ENCODE results near the gene ZDHHC7. TPM values are rescaled to one million over a fixed set of nuclear protein-coding genes. Genes with fewer than 3 reads are reported as not detected.
A peak's percentile ranks its signal among the peaks of the same experiment; 100 is the strongest.

The ZDHHC7 gene
- total and polyA plus RNA-seq, 9 donors = 23.9 to 54.5 (median 32.7) TPM

GRCh38 chr16:84933774-84934631, 77.3 kb downstream of the ZDHHC7 start:
- no peaks in the 10 kb centered on the region for H3K27me3 ChIP-seq
- peak; percentile 13 for TF ChIP-seq EP300 (IDR thresholded peaks at IDR 0.05)
- TF ChIP-seq POLR2A (IDR thresholded peaks at IDR 0.05) = no peak
- TF ChIP-seq CTCF (IDR thresholded peaks at IDR 0.05) = no peak
- H3K4me3 ChIP-seq = no peak overlapping the region
- peak; percentile 83 to 91 (median 86) for DNase-seq
- 26 to 29% (median 26%) methylated on average over 28 to 29 of the region's 29 CpGs for WGBS, 3 donors
- H3K9me3 ChIP-seq = no peaks in the 10 kb centered on the region
- no peaks in the 10 kb centered on the region for H3K36me3 ChIP-seq
- H3K27ac ChIP-seq = peak overlapping the region; percentile 64 to 67
- intact Hi-C loops (cut with DNase I) = no loop called here
- H3K4me1 ChIP-seq (ENCODE audit: insufficient read depth) = peaks cover 19% of the 10 kb centered on the region

- intact Hi-C loops (cut with DNase I) = no loop called here
These were observed 78.7 kb downstream of the ZDHHC7 start for GRCh38 chr16:84932681-84933080.

GRCh38 chr16:84931506-84931905, 79.8 kb downstream of the ZDHHC7 start:
- 95 to 98% (median 95%) methylated on average over 8 of the region's 8 CpGs for WGBS, 3 donors
- Histone ChIP-seq H3K4me1 (ENCODE audit: insufficient read depth) (peaks cover 36% of the 10 kb centered on the region), H3K36me3 (no peaks in the 10 kb centered on the region), H3K4me3 (no peak overlapping the region), H3K27ac (no peak overlapping the region), H3K9me3 (no peaks in the 10 kb centered on the region), H3K27me3 (no peaks in the 10 kb centered on the region)
- DNase-seq = peak in 1 of 5 donors; percentile 12
- no peak for TF ChIP-seq EP300 (IDR thresholded peaks at IDR 0.05)
- TF ChIP-seq POLR2A (IDR thresholded peaks at IDR 0.05) = no peak
- no peak for TF ChIP-seq CTCF (IDR thresholded peaks at IDR 0.05)
- intact Hi-C loops (cut with DNase I) = no loop called here

More at GRCh38 chr16:84932681-84933080, 78.7 kb downstream of the ZDHHC7 start:
- no peaks in the 10 kb centered on the region for H3K9me3 ChIP-seq
- TF ChIP-seq POLR2A (IDR thresholded peaks at IDR 0.05) = no peak
- no peak for TF ChIP-seq CTCF (IDR thresholded peaks at IDR 0.05)
- no peak for TF ChIP-seq EP300 (IDR thresholded peaks at IDR 0.05)
- peak overlapping the region in 1 of 2 donors; percentile 67 for H3K27ac ChIP-seq
- H3K4me3 ChIP-seq = no peak overlapping the region
- H3K27me3 ChIP-seq = no peaks in the 10 kb centered on the region
- H3K4me1 ChIP-seq (ENCODE audit: insufficient read depth) = peaks cover 29% of the 10 kb centered on the region
- DNase-seq = no peak
- no peaks in the 10 kb centered on the region for H3K36me3 ChIP-seq
- WGBS, 3 donors = 84 to 89% (median 87%) methylated on average over 5 of the region's 5 CpGs

GRCh38 chr16:84931107-84931494, 80.2 kb downstream of the ZDHHC7 start:
- H3K27me3 ChIP-seq = no peaks in the 10 kb centered on the region
- H3K9me3 ChIP-seq = no peaks in the 10 kb centered on the region
- H3K27ac ChIP-seq = no peak overlapping the region
- H3K4me1 ChIP-seq (ENCODE audit: insufficient read depth) = peaks cover 36% of the 10 kb centered on the region
- intact Hi-C loops (cut with DNase I) = no loop called here
- 92 to 98% (median 93%) methylated on average over 4 of the region's 4 CpGs for WGBS, 3 donors
- H3K4me3 ChIP-seq = no peak overlapping the region
- no peak for DNase-seq
- no peak for TF ChIP-seq EP300 (IDR thresholded peaks at IDR 0.05)
- no peak for TF ChIP-seq POLR2A (IDR thresholded peaks at IDR 0.05)
- no peak for TF ChIP-seq CTCF (IDR thresholded peaks at IDR 0.05)
- no peaks in the 10 kb centered on the region for H3K36me3 ChIP-seq
